Kidney (tissue), 14 donors: ENCODE results near the gene SS18L1. TPM values are rescaled to one million over a fixed set of nuclear protein-coding genes. Genes with fewer than 3 reads are reported as not detected.

Experiments used
- DNase-seq, 5 donors: peaks; one replicate each; pipeline ENCODE4 v3.0.0-alpha.2; 2013 to 2020
- FAIRE-seq: peaks from 2 replicates; lab custom pipeline; 2012; peaks lifted over from hg19 to GRCh38; lab: Jason Lieb, UNC
- H3K27ac ChIP-seq, 2 donors: one replicate each; pipeline ENCODE4 v1.7.0; 2013; ENCODE audit warnings: low read depth in 2 of 2, low read length in 2 of 2, inconsistent platforms in 1 of 2
- H3K27me3 ChIP-seq: one replicate; pipeline ENCODE4 v1.7.1; 2013; ENCODE audit warnings: low read length, inconsistent platforms; ENCODE audit not compliant: control insufficient read depth, insufficient read depth
- H3K36me3 ChIP-seq, 3 donors: one replicate each; pipeline versions ENCODE4 v1.7.0 to v1.7.1; 2013; ENCODE audit warnings: low read length in 3 of 3, control low read depth in 1 of 3, inconsistent platforms in 1 of 3; ENCODE audit not compliant: insufficient read depth in 3 of 3, control insufficient read depth in 2 of 3
- H3K4me1 ChIP-seq, 3 donors: one replicate each; pipeline versions ENCODE4 v1.7.0 to v1.7.1; 2013; ENCODE audit warnings: low read length in 3 of 3, inconsistent platforms in 1 of 3, low read depth in 1 of 3; ENCODE audit not compliant: control insufficient read depth in 2 of 3, insufficient read depth in 2 of 3
- H3K4me3 ChIP-seq, 3 donors: one replicate each; pipeline versions ENCODE4 v1.7.0 to v1.8.1; 2013; ENCODE audit warnings: low read length in 3 of 3, control low read depth in 1 of 3, inconsistent platforms in 1 of 3
- H3K9ac ChIP-seq, 3 donors: one replicate each; pipeline versions ENCODE4 v1.7.0 to v1.7.1; 2013; ENCODE audit warnings: low read length in 3 of 3, control low read depth in 1 of 3, inconsistent platforms in 1 of 3
- H3K9me3 ChIP-seq, 3 donors: one replicate each; pipeline versions ENCODE4 v1.7.0 to v1.7.1; 2013; ENCODE audit warnings: low read length in 3 of 3, control low read depth in 1 of 3, inconsistent platforms in 1 of 3; ENCODE audit not compliant: control insufficient read depth in 2 of 3, insufficient read depth in 1 of 3
- CTCF ChIP-seq: IDR thresholded peaks from 3 replicates; pipeline ENCODE4 v1.5.1; 2012; ENCODE audit warnings: mild to moderate bottlenecking, moderate library complexity, borderline replicate concordance; ENCODE audit not compliant: insufficient read depth; ENCODE audit errors: extremely low read depth
- intact Hi-C: fragments of 100-400 bp; cut with DNase I; formaldehyde crosslinking; loops from one replicate; pipeline ENCODE4 v1.11.1; 2022
- polyA plus RNA-seq: library from polyadenylated mRNA; stranded (reverse); fragments of 350-450 nt; fragmentation: Illumina TruSeq; extraction: RNeasy Lipid Tissue Mini Kit (QIAGEN cat#74804); gene quantifications from one replicate; pipeline ENCODE4 v1.2.3, GENCODE V29; 2014; ENCODE audit warnings: low read depth, low replicate concordance; ENCODE audit not compliant: insufficient read depth
- total RNA-seq: library from RNA; stranded (reverse); fragmentation: NEBNext Ultra II Directional; extraction: Animal tissue kit (Norgen Biotek cat#: 25700); gene quantifications from one replicate; pipeline ENCODE4 v1.2.1, GENCODE V29; 2021
- donor health status: control.
- donor health status: control.
- donor health status: control.
- donor health status: control.
- donor health status: control.
- donor health status: DM: yes; HTN: yes; CAD: no.
- donor health status: Normal renal cell carcinoma (clear cell type).

The SS18L1 gene
- total and polyA plus RNA-seq, 2 donors from 2014 or later: 6.5 to 12.0 TPM

GRCh38 chr20:62118113-62119043 is 25.2 kb upstream of the SS18L1 start:
- Histone ChIP-seq H3K4me3 (no peak overlapping the region), H3K9ac (no peak overlapping the region), H3K4me1 (peaks cover 0 to 14% (median 10%) of the 10 kb centered on the region in 3 donors), H3K27ac (no peak overlapping the region), H3K9me3 (no peaks in the 10 kb centered on the region), H3K27me3 (no peaks in the 10 kb centered on the region), H3K36me3 (no peaks in the 10 kb centered on the region)
- no peak for DNase-seq
- intact Hi-C loops: no loop called here
- no peak for FAIRE-seq
- no peak for TF ChIP-seq CTCF

DNA sequence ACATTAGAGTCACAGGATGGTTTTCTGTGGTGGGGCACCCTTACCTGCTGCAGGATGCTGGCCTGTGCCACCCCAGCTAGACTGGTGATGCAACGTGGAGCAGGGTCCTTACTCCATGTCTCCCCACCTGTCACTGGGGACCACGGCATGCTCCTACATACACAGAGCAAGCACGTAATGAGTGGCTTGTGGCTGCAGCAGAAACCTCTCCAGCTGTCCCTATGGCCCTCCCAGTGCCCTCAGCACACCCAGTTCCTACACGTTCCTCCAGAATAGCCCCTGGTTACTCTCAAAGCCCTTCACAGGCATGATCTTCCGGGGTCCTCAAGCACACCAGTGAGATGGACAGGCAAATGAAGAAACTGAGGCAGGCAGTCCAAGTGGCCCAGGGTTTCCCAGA is 24.5 kb upstream of the SS18L1 start:
- no peak for TF ChIP-seq CTCF
- intact Hi-C loops: no loop called here
- FAIRE-seq (no peak), DNase-seq (no peak)
- peak overlapping the region in 1 of 2 donors; percentile 73 for H3K27ac ChIP-seq
- H3K4me1 ChIP-seq: peaks cover 0 to 21% (median 10%) of the 10 kb centered on the region in 3 donors
- no peak overlapping the region for H3K9ac ChIP-seq
- no peaks in the 10 kb centered on the region for H3K36me3 ChIP-seq
- no peaks in the 10 kb centered on the region for H3K27me3 ChIP-seq
- H3K9me3 ChIP-seq: no peaks in the 10 kb centered on the region
- no peak overlapping the region for H3K4me3 ChIP-seq

DNA sequence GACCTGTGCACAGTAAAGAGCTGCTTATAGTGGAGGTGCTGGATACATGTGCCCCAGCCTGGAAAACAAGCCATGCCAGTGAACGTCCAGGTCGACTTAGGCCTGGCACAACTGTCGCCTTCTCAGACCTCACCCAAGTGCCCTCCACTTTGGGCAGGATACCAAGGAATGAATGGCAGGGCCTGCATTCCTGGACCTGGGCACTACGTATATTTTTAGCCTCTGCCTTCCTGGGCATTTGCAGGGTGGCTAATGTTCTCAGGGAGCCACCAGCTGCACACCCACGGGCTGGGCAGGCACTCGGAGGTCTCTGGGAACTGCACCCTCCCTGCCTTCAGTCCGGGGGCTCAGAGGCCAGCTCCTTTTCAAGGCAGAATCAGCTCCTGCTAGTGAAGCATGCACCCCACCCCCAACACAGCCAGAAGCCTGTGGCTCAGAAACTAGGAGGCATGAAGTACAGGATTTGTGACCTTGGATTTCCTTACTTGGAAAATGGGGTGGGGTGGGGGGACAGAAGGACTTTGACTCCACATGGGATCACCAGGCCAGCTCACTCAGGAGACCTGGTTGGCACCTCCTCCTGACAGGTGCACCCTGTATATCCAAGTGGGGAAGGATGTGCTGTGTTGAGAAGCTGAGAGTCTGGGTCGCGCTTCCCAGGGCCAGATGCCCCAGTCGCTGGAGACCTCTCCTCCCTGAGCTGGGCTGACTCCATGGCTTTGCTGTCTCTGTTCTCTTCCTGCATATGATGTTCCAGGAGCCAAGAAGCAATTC is 23.8 kb upstream of the SS18L1 start:
- peak overlapping the region in 1 of 3 donors; percentile 24 for H3K9ac ChIP-seq
- intact Hi-C loops: no loop called here
- H3K4me1 ChIP-seq: peaks cover 0 to 26% (median 10%) of the 10 kb centered on the region in 3 donors
- H3K27me3 ChIP-seq: no peaks in the 10 kb centered on the region
- FAIRE-seq: no peak
- peaks cover 0 to 3% (median 0%) of the 10 kb centered on the region in 3 donors for H3K36me3 ChIP-seq
- no peaks in the 10 kb centered on the region for H3K9me3 ChIP-seq
- H3K27ac ChIP-seq: peak overlapping the region; percentile 32 to 73
- H3K4me3 ChIP-seq: peak overlapping the region in 1 of 3 donors; percentile 30
- TF ChIP-seq CTCF: no peak
- peak in 3 of 5 donors; percentile 23 to 64 (median 53) for DNase-seq
